ENCODE results near the gene TRIM29.

DNA sequence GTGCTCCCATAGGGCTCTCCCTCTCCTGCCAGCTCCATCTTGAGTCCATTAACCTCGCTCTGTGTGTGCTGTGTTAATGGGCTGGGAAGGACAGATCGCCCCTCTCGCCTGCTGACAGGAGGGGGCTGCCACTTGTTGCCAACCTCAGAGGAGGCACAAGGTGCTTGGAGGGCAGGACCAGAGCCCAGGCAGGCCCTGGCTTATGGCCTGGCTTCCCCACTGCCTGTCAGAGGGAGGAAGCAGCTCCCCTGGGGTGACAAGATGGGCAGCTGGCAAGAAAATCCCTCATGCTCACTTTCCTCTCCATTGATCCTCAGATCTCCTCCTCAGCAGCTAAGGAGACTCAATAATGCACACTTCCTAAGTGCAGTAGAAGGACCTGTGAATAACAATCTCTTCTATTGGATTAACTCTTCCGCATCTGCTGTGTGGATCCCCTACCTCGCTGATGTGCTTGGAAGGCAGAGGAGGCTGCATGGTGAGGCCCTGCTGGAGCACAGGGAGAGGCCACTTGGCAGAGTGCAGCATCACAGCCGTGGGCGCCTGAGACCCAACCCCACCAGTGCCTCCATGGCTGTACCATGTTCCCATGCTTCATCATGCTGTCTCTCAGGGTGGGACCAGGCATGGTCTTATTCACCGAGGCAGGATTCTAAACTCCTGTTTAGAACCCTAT, 70.3 kb downstream of the TRIM29 start:
- TF ChIP-seq RARB (CRISPR knock-in tag; IDR thresholded peaks at IDR 0.05) = no peak
- no peak for TF ChIP-seq GLIS3 (CRISPR knock-in tag; IDR thresholded peaks at IDR 0.05)
- TF ChIP-seq, protein P1, sequence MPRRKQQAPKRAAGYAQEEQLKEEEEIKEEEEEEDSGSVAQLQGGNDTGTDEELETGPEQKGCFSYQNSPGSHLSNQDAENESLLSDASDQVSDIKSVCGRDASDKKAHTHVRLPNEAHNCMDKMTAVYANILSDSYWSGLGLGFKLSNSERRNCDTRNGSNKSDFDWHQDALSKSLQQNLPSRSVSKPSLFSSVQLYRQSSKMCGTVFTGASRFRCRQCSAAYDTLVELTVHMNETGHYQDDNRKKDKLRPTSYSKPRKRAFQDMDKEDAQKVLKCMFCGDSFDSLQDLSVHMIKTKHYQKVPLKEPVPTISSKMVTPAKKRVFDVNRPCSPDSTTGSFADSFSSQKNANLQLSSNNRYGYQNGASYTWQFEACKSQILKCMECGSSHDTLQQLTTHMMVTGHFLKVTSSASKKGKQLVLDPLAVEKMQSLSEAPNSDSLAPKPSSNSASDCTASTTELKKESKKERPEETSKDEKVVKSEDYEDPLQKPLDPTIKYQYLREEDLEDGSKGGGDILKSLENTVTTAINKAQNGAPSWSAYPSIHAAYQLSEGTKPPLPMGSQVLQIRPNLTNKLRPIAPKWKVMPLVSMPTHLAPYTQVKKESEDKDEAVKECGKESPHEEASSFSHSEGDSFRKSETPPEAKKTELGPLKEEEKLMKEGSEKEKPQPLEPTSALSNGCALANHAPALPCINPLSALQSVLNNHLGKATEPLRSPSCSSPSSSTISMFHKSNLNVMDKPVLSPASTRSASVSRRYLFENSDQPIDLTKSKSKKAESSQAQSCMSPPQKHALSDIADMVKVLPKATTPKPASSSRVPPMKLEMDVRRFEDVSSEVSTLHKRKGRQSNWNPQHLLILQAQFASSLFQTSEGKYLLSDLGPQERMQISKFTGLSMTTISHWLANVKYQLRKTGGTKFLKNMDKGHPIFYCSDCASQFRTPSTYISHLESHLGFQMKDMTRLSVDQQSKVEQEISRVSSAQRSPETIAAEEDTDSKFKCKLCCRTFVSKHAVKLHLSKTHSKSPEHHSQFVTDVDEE (CRISPR knock-in tag; IDR thresholded peaks at IDR 0.05) = no peak
- TF ChIP-seq, protein P2, sequence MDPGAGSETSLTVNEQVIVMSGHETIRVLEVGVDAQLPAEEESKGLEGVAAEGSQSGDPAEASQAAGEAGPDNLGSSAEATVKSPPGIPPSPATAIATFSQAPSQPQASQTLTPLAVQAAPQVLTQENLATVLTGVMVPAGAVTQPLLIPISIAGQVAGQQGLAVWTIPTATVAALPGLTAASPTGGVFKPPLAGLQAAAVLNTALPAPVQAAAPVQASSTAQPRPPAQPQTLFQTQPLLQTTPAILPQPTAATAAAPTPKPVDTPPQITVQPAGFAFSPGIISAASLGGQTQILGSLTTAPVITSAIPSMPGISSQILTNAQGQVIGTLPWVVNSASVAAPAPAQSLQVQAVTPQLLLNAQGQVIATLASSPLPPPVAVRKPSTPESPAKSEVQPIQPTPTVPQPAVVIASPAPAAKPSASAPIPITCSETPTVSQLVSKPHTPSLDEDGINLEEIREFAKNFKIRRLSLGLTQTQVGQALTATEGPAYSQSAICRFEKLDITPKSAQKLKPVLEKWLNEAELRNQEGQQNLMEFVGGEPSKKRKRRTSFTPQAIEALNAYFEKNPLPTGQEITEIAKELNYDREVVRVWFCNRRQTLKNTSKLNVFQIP (CRISPR knock-in tag; IDR thresholded peaks at IDR 0.05; ENCODE audit: borderline replicate concordance, low read depth) = no peak
- TF ChIP-seq, protein P3, sequence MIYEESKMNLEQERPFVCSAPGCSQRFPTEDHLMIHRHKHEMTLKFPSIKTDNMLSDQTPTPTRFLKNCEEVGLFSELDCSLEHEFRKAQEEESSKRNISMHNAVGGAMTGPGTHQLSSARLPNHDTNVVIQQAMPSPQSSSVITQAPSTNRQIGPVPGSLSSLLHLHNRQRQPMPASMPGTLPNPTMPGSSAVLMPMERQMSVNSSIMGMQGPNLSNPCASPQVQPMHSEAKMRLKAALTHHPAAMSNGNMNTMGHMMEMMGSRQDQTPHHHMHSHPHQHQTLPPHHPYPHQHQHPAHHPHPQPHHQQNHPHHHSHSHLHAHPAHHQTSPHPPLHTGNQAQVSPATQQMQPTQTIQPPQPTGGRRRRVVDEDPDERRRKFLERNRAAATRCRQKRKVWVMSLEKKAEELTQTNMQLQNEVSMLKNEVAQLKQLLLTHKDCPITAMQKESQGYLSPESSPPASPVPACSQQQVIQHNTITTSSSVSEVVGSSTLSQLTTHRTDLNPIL (CRISPR knock-in tag; IDR thresholded peaks at IDR 0.05; ENCODE audit: low read depth) = no peak
- no peak for TF ChIP-seq ESRRG (CRISPR knock-in tag; IDR thresholded peaks at IDR 0.05)
- TF ChIP-seq PPARA (CRISPR knock-in tag; IDR thresholded peaks at IDR 0.05; ENCODE audit: borderline replicate concordance) = no peak
- TF ChIP-seq ZNF70 (CRISPR knock-in tag; IDR thresholded peaks at IDR 0.05) = no peak
- TF ChIP-seq, protein P4, sequence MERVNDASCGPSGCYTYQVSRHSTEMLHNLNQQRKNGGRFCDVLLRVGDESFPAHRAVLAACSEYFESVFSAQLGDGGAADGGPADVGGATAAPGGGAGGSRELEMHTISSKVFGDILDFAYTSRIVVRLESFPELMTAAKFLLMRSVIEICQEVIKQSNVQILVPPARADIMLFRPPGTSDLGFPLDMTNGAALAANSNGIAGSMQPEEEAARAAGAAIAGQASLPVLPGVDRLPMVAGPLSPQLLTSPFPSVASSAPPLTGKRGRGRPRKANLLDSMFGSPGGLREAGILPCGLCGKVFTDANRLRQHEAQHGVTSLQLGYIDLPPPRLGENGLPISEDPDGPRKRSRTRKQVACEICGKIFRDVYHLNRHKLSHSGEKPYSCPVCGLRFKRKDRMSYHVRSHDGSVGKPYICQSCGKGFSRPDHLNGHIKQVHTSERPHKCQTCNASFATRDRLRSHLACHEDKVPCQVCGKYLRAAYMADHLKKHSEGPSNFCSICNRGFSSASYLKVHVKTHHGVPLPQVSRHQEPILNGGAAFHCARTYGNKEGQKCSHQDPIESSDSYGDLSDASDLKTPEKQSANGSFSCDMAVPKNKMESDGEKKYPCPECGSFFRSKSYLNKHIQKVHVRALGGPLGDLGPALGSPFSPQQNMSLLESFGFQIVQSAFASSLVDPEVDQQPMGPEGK (CRISPR knock-in tag; IDR thresholded peaks at IDR 0.05; ENCODE audit: borderline replicate concordance) = no peak

Measured in SK-N-SH treated with all-trans-retinoic acid at 6 μM for 48 hours (cell line).